Measurements from ENCODE around the gene ZNF687.

DNA sequence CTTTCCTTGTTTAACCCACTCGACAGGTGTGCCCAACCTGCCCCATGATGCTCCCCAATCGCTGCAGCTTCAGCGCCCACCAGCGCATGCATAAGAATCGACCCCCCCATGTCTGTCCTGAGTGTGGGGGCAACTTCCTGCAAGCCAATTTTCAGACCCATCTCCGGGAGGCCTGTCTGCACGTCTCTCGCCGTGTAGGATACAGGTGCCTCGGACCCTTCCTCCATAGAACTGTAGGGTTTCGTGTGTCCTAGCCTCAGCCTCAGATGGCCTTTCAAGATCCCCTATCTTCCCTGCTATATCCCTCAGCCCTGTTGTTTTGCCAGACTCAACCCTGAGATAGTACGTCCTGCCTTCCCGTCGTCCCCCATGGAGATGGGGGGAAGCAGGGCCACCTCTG, 6.4 kb downstream of the ZNF687 start:
- TF ChIP-seq, protein P1, sequence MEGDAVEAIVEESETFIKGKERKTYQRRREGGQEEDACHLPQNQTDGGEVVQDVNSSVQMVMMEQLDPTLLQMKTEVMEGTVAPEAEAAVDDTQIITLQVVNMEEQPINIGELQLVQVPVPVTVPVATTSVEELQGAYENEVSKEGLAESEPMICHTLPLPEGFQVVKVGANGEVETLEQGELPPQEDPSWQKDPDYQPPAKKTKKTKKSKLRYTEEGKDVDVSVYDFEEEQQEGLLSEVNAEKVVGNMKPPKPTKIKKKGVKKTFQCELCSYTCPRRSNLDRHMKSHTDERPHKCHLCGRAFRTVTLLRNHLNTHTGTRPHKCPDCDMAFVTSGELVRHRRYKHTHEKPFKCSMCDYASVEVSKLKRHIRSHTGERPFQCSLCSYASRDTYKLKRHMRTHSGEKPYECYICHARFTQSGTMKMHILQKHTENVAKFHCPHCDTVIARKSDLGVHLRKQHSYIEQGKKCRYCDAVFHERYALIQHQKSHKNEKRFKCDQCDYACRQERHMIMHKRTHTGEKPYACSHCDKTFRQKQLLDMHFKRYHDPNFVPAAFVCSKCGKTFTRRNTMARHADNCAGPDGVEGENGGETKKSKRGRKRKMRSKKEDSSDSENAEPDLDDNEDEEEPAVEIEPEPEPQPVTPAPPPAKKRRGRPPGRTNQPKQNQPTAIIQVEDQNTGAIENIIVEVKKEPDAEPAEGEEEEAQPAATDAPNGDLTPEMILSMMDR (conservative IDR thresholded peaks at IDR 0.05; ENCODE audit: low read depth, low read length) = no peak
- TF ChIP-seq EZH2 (IDR thresholded peaks at IDR 0.05; ENCODE audit: borderline replicate concordance, low read depth, low read length, poor library complexity, severe bottlenecking) = no peak

All from A673 (cell line).